HG02970 (cell line): Measurements from ENCODE around the gene USP6NL.

Experiments used
- ATAC-seq: cut with Tn5 transposase; IDR thresholded peaks from one replicate; pipeline ENCODE4 v1.9.1; 2021; ENCODE audit warnings: mild to moderate bottlenecking, moderate library complexity, moderate number of reproducible peaks; ENCODE audit not compliant: unreplicated experiment, low FRiP score

USP6NL gene

DNA sequence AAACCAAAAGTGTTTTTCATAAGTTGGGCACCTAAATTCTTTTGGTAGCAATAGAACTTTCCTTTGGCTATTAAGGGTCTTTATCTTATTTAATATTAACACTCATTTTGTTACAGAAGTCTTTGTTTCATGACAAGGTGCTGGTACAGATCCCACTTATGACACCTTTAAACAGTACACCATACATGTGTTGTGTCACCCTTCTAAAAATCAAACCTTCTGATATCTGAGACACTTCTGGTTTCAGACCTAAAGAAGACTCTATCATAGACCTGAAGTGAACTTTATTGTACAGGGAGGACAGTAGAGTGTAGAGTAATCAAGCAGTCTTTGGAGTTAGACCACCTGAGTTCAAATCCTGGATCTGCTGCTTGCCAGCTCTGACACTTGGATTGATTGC is 5.8 kb upstream of the USP6NL start:
- no peak for ATAC-seq

GRCh38 chr10:11616021-11616420 is 4.6 kb upstream of the USP6NL start:
- ATAC-seq: no peak

- no peak for ATAC-seq
These were observed 3.9 kb upstream of the USP6NL start for GRCh38 chr10:11615396-11615795.

GRCh38 chr10:11612021-11613001 is 861 bp upstream of the USP6NL start:
- no peak for ATAC-seq

- peak; percentile 7 for ATAC-seq
These were observed 613 bp downstream of the USP6NL start for GRCh38 chr10:11610826-11611247.

DNA sequence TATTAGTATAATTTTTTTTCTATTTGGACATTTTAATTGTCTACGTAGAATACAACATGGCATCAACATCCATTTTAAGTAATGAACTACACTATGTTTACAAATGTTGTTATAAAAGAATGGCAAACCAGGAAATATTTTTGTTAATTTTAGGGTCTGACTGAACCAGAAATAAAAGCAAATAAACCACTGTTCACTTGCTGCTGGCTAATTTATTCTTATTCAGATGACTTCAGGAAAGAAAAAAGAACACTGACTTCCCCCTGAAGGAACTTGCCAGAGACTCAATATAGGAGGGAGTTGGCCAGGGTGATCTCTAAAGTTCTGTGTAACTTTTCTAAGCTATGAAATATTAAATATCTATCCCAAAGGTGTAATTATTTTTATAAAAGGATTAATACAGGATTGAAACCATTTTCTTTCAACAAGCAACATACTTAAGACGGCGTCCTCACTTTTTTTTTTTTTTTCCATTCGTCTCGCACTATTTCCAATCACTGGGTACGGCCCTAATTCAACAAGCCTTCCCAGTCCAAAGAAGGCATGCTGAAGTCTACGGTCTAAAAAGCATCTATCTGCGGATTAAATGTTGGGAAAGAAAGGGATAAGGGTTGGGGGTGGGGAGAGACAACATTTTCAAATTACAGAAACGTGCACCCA is 1.2 kb downstream of the USP6NL start:
- ATAC-seq: no peak

DNA sequence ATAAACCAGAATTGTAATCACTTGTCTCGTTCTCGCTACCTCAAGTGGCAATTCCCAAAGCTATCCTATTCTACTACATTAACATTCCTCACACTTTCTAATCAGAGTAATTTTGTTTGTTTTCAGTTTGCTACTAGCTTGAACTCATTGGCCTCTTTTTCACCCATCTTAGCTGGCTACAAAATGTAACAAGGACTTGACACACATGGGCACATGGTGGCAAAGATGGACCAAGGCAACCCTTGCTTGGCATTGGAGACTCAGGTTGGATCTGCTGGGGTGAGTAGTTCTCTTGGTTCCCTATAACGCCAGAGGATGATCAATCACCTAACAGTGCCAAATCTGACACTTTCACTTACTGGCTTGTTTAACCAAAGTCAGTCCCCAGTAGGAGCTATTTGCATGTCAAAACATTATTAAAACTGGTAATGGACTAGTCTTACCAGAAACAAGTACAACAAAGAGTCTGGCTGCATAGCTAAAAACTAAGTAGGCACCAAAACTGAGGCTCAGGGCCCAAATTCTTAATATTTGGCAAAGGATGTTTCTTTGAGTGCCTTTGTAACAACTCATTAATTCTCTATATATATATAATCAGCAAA is 1.9 kb downstream of the USP6NL start:
- ATAC-seq: no peak

- ATAC-seq: no peak
These were observed 2.4 kb downstream of the USP6NL start for GRCh38 chr10:11609052-11609451.

DNA sequence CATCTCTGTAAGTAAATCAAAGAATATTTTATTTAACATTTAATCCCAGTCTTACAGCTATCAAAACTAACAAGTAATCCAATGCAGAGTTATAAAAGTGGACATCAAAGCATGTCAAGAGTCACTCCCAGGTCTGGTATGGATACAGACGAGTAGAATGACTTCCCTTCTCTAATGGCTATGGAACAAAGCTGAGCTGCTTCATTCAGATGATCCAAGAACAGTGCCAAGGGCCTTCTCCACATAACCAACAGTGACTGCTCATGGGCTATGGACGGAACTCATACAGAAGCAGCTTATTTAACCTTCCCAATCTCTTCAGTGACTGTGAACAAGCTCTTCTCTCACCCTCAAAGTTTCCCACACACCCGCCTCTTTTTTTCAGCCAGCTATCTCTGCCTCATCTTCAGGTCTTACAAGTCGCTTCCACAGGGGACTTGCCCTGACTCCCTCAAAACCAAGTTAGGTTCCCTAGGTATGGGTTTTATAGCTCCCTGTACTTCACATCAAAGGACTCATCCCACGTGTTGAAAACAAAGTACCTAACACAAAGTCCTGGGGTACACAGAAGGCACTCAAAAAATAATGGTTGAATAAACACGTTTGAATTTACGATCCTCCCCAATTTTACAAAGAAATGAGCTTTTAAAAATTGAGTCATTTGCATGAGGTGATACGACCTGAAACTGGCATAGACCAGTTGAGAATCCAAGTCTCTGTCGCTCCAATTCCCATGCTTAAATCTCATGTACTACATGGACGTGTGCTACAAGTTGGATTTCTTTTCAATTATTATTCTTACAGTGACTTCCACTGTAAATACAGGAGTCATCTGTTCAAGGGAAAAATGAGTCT is 3.1 kb downstream of the USP6NL start:
- ATAC-seq: no peak

GRCh38 chr10:11605807-11606408 is 5.5 kb downstream of the USP6NL start:
- no peak for ATAC-seq

DNA sequence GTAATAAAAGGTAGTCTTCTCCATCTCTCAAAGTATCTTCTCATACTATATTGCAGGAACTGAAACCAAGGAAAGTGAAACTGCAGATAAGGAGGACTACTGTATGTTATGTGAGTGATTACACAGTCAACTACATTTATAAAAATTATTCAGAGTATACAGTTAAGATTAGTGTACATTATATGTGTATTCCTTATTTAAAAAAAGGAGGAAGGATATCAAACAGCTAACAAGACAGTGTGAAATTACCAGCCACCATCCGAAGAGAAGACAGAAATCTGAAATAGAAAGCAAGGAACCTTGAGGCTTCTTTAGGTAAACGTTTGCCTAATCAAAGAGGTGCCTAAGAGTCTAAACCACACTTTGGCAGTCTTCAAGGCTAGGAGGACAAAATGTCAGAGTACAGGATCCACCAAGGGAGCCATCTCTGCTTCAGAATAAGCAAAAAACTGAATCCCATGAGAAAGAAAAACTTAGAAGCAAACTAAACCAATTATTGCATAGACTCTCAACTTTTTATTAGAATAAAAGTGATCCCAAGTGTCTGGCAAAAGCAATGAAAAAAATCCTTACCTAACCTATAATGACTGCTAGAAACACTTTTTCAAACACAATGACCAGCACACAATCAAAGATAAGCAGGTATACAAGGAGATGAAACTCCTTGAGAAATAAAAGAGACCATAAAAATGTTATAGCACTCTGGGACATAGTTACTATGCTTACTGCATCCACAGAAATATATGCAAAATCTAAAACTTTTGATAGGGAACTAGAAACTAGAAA is 6.4 kb downstream of the USP6NL start:
- ATAC-seq: no peak

DNA sequence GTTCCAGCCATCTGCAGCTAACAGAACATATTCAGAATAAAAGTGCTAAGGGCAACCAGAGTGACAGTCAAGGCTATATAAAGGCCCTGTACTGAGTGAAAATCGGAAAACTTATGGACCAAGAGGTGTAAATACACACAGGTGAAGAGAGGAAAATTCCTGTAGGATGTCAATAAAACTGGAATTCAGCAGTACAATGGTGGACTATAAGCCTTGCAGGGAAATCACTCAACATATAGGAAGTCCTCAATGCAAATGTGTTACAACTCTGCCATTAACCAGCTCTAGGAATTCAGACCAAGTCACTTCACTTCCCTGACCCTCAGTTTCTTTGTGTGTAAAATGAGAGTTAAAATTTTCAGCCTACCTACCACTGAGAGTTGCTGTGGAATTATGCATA is 7.7 kb downstream of the USP6NL start:
- no peak for ATAC-seq

GRCh38 chr10:11602919-11603523 is 8.4 kb downstream of the USP6NL start:
- ATAC-seq: peak; percentile 40

GRCh38 chr10:11602358-11602757 is 9.1 kb downstream of the USP6NL start:
- ATAC-seq: peak; percentile 17

DNA sequence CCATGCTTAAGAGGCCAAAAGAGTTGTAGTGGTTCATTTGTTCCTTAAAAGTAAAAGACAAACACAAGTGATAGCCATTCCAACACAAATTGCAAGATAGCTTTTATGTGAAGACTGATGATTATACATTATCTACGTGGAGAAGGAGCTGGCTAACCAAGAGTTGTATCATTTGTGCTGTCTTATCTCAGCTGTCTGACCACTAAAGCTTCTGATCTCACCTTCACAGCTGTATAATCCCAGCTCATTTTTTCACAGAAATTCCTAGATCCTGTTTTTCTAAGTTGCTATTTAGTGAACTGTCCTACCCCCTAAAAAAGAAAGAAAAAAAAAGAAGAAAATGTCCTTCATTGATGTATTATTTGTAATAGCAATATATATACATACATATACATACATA is 9.8 kb downstream of the USP6NL start:
- no peak for ATAC-seq

DNA sequence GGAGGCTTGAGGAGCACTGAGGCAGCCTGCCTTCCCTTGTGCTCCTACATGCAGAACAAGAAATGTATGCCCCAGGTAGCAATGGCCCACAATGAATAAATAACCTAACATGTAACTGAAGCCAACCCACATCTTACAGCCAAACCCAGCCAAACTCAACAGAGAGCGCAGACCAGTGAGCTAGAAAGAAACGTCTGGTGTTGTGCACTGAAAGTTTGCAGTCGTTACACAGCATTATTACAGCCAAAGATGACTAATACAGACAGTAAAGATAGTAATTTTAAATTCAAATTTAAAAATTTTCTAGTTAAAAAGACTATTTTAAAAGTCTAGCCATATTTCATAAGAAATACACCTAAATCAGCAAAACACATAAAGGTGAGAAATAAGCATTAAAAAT is 11.2 kb downstream of the USP6NL start:
- ATAC-seq: no peak

DNA sequence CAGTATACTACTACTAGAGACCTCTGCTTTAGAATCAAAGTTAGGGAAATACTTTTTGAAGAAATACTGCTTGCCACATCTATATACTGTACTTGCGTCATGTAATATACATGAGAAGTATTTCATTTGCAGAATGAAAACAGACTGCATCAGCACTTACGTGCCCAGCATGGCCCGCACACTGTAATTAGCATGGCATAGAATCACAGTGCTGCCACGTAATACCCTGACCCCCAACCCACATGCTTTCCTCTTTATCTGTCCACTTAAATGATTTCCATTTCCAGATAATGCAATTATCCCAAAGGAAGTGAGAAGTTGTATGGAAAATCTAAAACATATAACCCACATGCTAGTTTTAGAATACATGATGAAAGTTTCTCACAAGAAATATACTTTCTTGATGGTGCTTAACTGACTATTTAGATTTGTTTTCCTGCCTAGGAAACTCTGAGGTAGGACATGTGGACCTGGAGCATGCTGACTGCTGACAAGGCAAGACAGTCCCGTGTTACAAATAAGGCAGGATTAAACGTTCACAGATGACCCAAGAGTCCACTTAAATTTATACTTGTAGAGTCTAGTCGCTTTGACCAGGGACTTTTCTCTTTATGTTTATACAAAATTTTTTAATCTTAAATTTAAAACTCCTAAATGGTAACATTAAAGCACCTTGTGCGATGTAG is 12.6 kb downstream of the USP6NL start:
- no peak for ATAC-seq

DNA sequence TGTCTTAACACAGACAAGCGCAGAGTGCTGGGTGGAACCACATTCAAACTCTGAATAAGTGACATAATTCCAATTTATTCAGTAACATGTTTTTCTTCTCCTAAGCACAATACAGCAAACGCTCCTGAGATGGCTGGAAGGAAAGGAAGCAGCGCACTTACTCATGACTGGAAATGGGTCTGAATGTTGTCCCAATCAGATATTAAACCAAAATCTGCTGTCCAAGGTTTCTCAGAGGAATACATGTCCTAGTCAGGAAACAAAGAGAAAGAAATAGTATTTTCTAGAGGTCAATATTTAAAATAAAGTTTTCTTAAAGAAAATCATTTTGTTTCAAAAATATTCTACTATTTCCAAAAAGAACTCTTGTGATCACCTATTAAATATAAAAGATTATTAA is 14.0 kb downstream of the USP6NL start:
- ATAC-seq: no peak
